NCI-H2227 (cell line): ENCODE measurements around the gene WWTR1.

Source experiments
- DNase-seq: peaks from one replicate; lab custom pipeline; 2025; ENCODE audit not compliant: unreplicated experiment; lab: John Stamatoyannopoulos, UW

Gene WWTR1

DNA sequence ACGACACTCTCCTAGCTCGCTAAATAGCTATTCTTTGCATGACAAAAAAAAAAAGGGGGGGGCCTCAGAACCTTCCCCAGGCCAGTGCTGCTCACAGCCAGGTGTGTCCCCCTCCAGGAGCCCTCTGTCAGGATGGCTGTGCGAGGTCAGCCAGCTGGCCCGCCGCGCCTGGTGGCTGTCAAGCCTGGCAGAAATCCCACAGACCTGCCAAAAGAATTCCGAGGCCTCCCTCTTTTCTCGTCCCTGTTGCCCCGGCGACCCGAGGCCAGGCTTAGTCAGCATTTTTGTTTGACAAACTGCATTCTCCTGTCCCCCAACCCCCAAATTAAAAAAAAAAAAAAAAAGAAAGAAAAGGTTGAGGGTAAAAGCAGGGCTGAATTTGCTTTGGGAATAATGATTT, 121.4 kb downstream of the WWTR1 start:
- DNase-seq: no peak

- no peak for DNase-seq
Observed at GRCh38 chr3:149535333-149535685, 122.5 kb downstream of the WWTR1 start.

DNA sequence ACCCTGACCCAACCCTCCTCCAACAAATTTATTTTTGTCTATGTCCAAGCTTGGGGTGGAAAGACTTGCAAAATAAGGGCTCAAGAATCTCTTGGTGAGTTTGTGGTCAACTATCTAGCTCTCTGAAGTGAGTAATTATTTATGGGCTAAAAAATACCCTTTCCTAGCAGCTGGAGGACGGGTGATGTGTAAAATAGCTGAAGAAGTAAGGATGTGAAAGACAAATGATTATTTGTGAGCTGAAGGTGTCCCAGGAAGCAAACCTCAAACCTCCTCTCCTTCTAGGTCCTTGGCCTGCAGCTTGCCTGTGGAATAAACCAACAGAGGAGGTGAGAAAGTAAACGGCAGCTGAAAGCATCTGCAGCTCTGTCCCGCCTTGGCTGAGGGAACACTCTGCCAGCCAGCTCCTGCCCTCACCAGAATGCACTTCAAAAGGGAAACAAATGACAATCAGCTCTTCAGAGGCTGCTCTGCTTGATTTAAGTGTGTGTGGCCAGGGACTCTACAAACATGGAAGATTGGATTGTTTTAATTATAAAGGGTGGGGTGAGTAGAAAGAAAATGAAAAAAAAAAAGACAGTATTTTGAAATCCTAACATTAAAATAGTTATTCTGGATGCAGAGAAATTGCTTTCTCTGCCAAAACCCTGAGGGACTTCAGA, 123.0 kb downstream of the WWTR1 start:
- DNase-seq: no peak

- DNase-seq: no peak
Observed at GRCh38 chr3:149534082-149534481, 123.7 kb downstream of the WWTR1 start.

- DNase-seq: no peak
Observed at GRCh38 chr3:149532489-149533180, 125.2 kb downstream of the WWTR1 start.

- no peak for DNase-seq
Observed at GRCh38 chr3:149529099-149529498, 128.7 kb downstream of the WWTR1 start.

GRCh38 chr3:149528340-149528650, 129.5 kb downstream of the WWTR1 start:
- DNase-seq: no peak

GRCh38 chr3:149527531-149528339, 130.1 kb downstream of the WWTR1 start:
- peak; percentile 31 for DNase-seq

DNA sequence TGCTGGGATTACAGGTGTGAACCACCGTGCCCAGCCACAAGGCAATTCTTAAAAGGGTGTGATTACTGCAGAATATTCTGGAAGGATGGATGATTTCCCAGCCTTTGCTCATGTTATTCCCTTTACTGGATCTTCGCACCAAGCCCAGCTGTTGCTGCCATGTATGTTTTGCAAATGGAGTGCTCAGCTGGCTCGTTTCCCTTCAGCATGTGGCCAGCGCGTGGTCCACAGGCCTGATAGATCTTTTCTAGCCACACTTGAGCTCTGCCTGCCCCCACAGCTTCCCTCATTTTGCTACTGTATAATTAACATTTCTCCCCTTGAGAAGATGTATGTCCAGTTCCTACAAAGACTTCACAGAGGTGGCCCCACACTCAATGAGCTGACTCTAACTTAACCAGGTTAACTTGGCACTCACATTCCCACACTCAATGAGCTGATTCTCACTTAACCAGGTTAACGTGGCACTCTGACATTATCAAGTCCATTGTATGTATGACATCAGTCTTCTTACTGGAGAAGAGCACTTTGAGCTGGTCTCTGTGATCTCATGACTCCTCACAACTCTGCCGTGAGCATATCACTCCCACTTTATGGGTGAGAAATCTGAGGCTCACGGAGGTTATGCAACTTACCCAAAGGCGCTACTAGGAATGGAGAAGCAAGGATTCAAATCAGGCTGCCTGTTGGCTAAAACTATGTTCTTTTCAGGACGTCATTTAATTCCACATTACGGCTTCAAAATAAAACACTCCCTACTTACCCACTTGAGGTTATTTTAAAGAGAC, 134.1 kb downstream of the WWTR1 start:
- DNase-seq: no peak

DNA sequence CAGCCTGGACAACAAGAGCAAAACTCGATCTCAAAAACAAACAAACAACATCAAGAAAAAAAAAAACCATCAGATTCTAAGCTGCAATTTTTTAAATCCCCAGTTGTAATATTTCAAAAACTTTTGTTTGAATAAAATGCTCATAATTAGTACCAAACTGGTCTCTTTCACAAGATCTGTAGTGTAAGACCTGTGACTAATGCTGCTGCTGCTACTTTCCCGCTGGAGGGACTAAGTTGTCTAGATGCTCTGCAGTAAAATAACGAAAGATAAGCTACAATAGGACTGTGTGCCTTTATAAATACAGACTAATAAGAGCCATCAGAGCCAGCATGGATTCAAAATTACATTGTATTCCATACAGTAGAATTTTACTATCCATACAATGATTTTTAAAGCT, 137.9 kb downstream of the WWTR1 start:
- DNase-seq: no peak

DNA sequence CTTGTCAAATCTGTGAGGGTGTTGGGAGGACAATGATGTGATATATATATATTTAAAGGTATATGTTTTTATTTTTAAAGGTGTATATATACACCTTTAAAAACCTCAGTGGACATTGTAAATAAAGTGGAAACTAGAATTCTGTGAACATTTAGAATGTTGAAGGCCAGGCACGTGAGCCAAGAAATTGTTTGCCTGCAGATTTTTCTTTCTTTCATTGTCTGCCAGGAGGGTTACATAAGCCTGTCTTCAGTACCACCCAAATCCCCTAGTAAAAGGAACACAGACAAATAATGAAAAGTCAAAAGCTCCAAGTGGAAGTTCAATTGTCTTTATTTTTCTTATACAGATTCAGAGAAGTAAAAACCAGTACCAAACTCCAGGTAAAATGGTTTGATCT, 140.9 kb downstream of the WWTR1 start:
- DNase-seq: no peak

- DNase-seq: no peak
Observed at GRCh38 chr3:149515249-149515648, 142.6 kb downstream of the WWTR1 start.

- no peak for DNase-seq
Observed at GRCh38 chr3:149514471-149514870, 143.4 kb downstream of the WWTR1 start.

DNA sequence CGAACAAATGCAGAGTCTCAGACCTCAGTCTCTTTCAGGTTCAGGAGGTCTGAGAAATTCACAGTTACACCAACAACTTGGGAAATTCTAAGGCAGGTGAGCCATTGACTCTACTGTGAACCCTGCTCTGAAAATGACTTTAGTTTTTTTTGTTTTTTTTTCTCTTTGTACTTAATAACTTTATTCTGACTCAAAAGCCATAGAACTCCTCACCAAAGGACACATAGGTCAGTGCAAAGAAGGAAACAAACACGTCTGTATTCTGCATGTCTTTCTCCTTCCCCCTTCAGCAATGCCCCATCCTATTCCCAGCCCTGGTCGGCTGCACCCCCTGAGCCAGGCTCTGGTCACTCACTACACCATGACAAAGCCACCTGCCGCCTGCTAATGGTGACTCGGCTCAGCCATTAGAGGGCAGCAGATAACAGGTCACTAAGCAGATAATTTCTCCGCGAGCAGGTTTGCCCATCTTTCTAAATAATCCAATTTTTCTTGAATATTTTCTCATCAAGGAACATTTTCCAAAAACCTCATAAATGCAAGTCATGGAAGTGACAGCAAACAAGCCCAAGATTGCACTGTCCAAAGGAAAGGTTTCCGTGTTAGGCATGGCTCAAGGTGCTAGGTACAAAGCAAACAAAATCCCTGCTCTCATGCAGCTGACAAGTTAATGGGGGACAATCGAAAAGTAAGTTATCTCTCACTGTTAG, 145.6 kb downstream of the WWTR1 start:
- DNase-seq: peak; percentile 59

- DNase-seq: no peak
Observed at GRCh38 chr3:149511040-149511626, 146.7 kb downstream of the WWTR1 start.

DNA sequence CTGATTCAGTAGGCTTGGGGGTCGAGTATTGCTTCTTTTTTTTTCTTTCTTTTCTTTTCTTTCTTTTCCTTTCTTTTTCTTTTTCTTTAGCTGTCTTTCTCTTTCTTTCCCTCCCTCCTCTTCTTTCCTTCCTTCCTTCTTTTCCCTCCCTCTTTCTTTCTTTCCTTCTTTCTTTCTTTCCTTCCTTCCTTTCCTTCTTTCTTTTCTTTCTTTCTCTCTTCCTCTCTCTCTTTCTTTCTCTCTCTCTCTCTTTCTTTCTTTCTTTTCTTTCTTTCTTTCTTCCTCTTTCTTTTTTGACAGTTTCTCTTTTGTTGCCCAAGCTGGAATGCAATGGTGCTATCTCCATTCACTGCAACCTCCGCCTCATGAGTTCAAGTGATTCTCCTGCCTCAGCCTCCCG, 147.3 kb downstream of the WWTR1 start:
- DNase-seq: no peak

DNA sequence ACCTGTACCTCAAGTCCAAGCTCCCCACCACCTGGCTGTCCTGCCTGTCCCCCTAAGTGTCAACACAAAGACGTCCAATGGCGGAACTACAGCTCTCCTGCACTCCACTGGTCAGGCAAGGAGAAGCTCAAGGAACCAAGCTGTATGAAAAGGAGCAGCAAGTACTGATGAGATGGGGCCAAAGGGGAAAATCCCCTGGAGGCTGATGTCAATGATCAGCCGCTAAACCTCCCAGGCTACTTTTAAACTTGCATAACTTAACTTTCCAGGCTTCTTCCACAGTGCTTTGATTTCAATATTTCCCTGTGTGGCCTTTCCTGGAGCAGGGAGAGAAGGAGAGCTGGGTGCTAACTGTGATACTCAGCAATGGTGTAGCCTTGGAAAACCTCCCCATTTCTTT, 148.3 kb downstream of the WWTR1 start:
- no peak for DNase-seq

DNA sequence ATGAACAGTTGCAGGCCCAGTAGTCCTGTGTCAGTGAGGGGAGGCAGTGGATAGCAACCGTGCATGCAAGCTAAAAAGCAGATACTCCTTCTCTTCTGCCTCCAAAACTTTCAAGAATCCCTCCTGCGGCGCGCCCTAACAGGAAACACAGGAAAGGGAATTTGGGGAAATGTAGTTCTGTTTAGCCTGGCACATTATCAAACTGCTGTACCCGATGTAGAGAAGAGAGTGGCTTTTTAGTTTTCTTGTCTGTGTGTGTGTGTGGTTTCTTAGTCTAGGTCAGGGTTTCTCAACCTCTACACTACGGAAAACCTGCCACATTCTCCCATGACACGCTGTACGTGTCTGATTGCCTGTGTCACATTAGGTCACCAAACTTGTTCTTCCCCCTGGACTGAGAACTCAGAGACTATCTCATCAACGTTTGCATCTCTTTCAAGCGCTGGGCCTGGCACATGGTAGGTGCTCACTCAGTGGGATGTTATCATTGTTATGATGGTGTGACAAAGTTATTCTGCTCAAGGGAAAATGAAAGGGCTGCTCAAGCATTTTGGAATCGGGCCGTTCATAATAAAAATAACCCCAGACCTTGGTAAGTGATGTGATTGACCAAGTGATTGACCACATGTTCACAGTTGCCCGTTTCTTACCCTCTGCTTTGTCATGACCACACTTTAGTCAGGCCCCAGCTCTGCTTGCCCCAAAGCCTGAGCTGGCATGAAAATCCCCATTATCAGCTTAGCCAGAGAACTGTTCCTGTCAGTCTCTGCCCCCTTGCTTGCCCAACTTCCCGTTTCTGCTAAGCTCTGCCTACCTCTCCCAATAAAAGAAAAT, 150.1 kb downstream of the WWTR1 start:
- no peak for DNase-seq

DNA sequence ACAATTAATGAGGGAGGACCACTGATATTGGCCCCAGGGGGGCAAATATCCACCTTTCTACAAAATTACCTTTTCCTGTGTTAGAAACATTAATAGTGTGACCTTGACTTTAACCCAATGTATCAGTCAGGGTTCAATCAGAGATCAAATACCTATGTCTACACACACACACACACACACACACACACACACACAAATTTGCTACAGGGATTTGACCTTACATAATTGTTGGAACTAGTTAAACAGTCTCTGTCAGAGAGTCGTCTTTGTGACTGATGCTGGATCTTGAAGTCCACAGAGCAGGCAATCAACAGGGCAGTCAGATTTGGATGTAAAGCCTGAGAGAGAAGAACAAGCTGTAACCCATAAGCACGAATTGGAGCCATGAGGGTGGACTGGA, 150.9 kb downstream of the WWTR1 start:
- DNase-seq: no peak

- no peak for DNase-seq
Observed at GRCh38 chr3:149506540-149506939, 151.3 kb downstream of the WWTR1 start.
